Measurements from ENCODE around the gene IFI35. TPM values are rescaled to one million over a fixed set of nuclear protein-coding genes. Genes with fewer than 3 reads are reported as not detected.

Gene IFI35
- total RNA-seq, 1 donor from 2014 or later: 0.79 TPM

DNA sequence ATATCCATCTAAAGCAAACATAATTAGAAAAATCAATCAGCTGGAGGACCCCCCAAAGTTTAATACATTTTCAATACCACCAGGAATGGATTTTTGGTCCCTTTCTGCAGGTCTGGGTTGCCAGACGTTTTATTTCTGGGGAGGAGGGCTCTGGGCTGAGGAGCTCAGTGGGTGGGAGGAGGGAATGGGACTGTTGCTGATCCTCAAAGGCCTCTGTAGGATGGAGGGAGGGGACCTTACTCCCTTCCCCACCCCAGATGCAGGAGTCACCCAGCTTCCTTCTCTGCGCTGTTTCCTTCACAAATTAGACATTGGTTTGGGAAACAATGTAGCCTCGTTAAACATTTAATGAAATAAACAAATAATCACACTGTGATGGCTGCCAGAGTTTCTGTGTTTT, 25.1 kb downstream of the IFI35 start:
- TF ChIP-seq, protein P1, sequence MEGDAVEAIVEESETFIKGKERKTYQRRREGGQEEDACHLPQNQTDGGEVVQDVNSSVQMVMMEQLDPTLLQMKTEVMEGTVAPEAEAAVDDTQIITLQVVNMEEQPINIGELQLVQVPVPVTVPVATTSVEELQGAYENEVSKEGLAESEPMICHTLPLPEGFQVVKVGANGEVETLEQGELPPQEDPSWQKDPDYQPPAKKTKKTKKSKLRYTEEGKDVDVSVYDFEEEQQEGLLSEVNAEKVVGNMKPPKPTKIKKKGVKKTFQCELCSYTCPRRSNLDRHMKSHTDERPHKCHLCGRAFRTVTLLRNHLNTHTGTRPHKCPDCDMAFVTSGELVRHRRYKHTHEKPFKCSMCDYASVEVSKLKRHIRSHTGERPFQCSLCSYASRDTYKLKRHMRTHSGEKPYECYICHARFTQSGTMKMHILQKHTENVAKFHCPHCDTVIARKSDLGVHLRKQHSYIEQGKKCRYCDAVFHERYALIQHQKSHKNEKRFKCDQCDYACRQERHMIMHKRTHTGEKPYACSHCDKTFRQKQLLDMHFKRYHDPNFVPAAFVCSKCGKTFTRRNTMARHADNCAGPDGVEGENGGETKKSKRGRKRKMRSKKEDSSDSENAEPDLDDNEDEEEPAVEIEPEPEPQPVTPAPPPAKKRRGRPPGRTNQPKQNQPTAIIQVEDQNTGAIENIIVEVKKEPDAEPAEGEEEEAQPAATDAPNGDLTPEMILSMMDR (IDR thresholded peaks at IDR 0.05; ENCODE audit: insufficient read depth, low read length, severe bottlenecking): no peak
- no peaks in the 10 kb centered on the region for H3K27me3 ChIP-seq (ENCODE audit: control insufficient read depth, insufficient read depth, low read length)
- FAIRE-seq (no peak), DNase-seq (ENCODE audit: low read depth) (no peak)
- H3K4me3 ChIP-seq (ENCODE audit: low read depth, low read length): no peak overlapping the region
- no peaks in the 10 kb centered on the region for H3K36me3 ChIP-seq (ENCODE audit: control insufficient read depth, insufficient read depth, low read length)

DNA sequence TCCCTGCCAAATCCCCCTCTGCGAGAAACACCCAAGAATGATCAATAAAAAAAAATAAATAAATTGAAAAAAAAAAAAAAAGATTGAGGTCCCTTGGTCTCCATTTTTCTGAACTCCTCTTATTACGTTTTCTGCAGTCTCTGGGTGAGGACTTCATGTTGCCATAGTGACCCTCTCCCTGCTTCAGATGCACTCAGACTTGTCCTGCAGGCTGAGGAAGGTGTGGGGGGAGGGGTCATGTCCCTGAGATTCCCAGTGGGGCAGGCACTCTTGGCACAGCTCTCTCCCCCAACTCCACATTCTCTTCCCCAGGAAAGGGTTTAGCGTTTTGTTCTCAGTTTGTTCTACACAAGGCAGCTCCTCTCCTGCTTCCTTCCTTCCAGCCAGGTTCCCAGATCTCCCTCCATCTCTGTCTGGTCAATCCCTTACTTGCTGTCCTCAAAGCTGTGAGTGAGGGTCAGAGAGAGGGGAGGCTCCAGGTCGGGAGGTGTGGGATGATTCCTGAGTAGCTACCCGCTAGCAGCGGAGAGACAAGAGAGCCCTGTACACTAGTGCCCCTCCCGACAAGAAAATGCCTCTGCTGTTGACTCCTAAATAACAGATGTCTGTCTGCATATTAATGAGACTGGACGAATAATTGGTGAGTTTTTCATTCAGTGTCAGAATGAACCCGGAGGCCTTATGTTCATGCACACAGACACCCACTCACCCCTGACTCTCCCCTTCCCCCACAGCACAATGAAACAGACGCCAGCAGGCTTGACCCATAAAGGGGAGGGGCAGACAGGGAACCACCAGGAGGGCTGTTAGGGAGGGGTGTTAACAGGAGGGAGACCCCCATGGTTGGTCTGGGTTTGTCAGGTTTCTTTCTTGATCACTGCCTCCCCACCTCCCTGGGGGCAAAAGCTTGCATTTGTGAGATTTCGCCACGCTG, 27.6 kb downstream of the IFI35 start:
- FAIRE-seq: no peak
- Histone ChIP-seq H3K27me3 (ENCODE audit: control insufficient read depth, insufficient read depth, low read length) (no peaks in the 10 kb centered on the region), H3K4me3 (ENCODE audit: low read depth, low read length) (no peak overlapping the region), H3K36me3 (ENCODE audit: control insufficient read depth, insufficient read depth, low read length) (no peaks in the 10 kb centered on the region)
- no peak for DNase-seq (ENCODE audit: low read depth)
- TF ChIP-seq, protein P1 (IDR thresholded peaks at IDR 0.05; ENCODE audit: insufficient read depth, low read length, severe bottlenecking): no peak

DNA sequence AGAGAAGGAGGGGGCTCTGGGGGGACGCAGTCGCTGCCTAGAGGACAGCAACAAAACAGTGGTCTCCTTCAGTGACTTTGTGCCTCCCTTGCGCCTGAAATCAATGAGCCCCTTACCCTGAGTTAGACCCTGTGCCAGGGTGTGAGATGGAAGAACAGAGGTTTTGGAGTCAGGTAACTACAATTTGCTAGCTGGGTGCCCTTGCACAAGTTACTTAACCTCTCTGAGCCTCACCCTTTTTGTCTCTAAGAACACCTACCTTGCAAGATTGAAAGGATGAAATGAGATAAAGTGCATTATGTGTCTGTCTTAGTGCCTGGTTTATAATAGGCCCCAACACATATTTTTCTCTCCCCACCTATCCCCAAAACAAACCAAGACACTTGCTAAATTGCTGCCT, 28.3 kb downstream of the IFI35 start:
- no peak overlapping the region for H3K4me3 ChIP-seq (ENCODE audit: low read depth, low read length)
- DNase-seq (ENCODE audit: low read depth) (no peak), FAIRE-seq (no peak)
- TF ChIP-seq, protein P1 (IDR thresholded peaks at IDR 0.05; ENCODE audit: insufficient read depth, low read length, severe bottlenecking): no peak
- H3K27me3 ChIP-seq (ENCODE audit: control insufficient read depth, insufficient read depth, low read length): no peaks in the 10 kb centered on the region
- H3K36me3 ChIP-seq (ENCODE audit: control insufficient read depth, insufficient read depth, low read length): no peaks in the 10 kb centered on the region

DNA sequence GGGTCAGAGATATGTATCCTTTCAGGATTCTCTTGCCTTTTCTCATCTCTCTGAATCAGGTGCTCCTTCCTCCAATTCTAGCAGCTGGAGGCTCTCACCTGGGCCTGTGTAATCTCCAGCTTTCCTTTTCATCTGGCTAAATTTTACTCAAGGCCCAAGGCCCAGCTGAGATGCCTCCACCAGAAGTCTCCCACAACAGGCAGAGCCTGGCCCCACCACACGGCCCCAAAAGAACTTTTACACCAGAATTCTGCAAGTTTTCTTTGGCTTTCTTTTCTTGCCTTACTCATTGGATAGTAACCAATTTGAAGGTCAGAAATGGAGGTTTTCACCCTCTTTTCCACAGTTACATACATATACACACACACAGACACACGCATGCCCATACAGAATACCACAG, 33.1 kb downstream of the IFI35 start:
- Histone ChIP-seq H3K4me3 (ENCODE audit: low read depth, low read length) (no peak overlapping the region), H3K36me3 (ENCODE audit: control insufficient read depth, insufficient read depth, low read length) (no peaks in the 10 kb centered on the region), H3K27me3 (ENCODE audit: control insufficient read depth, insufficient read depth, low read length) (no peaks in the 10 kb centered on the region)
- FAIRE-seq (no peak), DNase-seq (ENCODE audit: low read depth) (no peak)
- TF ChIP-seq, protein P1 (IDR thresholded peaks at IDR 0.05; ENCODE audit: insufficient read depth, low read length, severe bottlenecking): no peak

DNA sequence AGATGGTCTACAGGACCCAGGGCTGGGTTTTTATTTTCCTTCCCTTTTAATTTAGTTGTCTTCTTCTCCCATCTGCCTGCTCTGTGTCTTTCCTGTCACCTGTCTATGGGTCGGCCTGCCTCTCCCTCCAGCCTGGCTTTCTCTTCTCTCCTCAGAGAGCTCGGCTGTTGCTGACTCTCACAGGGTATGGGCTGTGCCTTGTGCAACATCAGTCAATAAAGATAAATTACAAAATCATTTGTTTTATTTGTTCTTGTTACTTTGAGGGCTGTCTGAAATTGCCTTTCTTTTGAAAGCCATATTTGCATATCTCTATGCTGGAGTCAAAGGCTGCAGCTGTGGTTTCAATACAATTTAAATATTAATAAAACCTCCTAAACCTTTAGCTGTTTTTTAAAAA, 34.1 kb downstream of the IFI35 start:
- FAIRE-seq (no peak), DNase-seq (ENCODE audit: low read depth) (no peak)
- Histone ChIP-seq H3K36me3 (ENCODE audit: control insufficient read depth, insufficient read depth, low read length) (no peaks in the 10 kb centered on the region), H3K4me3 (ENCODE audit: low read depth, low read length) (no peak overlapping the region), H3K27me3 (ENCODE audit: control insufficient read depth, insufficient read depth, low read length) (no peaks in the 10 kb centered on the region)
- TF ChIP-seq, protein P1 (IDR thresholded peaks at IDR 0.05; ENCODE audit: insufficient read depth, low read length, severe bottlenecking): no peak

All from bronchial epithelial cell (primary cell).